HG03521 (cell line): Measurements from ENCODE around the gene MRM2.

Experiments used
- ATAC-seq: cut with Tn5 transposase; IDR thresholded peaks from one replicate; pipeline ENCODE4 v1.9.1; 2021; ENCODE audit warnings: mild to moderate bottlenecking, moderate library complexity; ENCODE audit not compliant: unreplicated experiment

The MRM2 gene

GRCh38 chr7:2225336-2225735 is 16.7 kb downstream of the MRM2 start:
- no peak for ATAC-seq

DNA sequence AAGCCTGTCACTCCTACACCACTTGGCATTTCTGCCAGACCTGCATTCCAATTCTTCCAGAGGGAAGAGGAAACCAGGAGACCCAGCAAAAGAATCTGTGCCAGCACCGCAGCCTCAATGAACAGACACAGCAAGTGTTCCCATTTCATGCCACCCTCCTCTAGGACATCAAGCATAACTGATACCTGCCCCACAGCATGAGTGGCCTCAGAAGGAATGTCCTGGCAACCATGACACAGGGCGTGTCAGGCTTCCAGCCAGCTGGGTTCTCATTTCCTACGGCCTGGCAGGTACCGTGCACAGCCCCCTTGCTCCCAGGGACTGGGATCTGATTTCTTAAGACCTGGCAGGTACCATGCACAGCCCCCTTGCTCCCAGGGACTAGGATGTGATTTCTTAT is 17.1 kb downstream of the MRM2 start:
- ATAC-seq, result no peak

DNA sequence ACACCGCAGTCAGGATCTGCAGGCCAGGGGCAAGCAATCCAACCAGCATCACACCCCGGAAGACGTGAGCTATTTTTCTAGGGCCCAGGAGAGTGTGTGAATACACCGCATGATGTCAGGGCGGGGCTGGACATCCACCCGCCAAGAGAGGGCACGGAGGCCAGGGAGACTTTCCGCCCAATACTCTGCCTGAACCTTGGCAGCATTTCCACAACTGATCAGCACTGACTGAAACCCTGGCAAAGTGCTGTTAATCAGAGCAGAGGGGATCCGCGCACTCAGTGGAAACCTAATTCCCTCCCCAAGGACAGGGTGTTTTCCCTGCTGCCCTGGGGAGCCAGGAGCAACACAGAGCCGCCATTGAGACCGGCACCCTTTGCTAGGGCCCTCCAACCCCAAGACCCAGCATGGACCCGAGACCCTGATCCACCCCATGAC is 17.5 kb downstream of the MRM2 start:
- no peak for ATAC-seq

DNA sequence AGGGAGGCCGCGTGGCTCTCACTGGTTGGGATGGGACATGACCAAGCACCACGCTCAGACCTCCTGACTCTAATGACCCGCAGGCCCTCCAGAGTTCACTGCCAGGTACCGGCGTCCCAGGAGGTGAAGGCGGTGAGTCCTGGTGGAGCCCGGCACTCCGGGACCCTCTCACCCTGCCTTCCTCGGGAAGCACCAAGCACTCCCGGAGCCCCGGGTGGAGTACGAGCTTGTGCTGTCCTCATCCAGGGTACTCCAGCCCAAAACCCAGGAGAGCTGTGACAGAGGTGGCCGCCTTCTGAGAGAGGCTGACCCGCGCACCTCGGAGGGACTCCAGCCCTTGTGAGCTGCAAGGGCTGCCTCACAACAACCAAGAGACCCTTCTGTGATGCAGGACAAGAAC is 18.7 kb downstream of the MRM2 start:
- ATAC-seq, result no peak

GRCh38 chr7:2222516-2222915 is 19.5 kb downstream of the MRM2 start:
- no peak for ATAC-seq

GRCh38 chr7:2220954-2221353 is 21.1 kb downstream of the MRM2 start:
- ATAC-seq, result no peak

GRCh38 chr7:2220506-2220905 is 21.5 kb downstream of the MRM2 start:
- ATAC-seq, result no peak

- ATAC-seq, result no peak
Observed at GRCh38 chr7:2220030-2220429, 22.0 kb downstream of the MRM2 start.

DNA sequence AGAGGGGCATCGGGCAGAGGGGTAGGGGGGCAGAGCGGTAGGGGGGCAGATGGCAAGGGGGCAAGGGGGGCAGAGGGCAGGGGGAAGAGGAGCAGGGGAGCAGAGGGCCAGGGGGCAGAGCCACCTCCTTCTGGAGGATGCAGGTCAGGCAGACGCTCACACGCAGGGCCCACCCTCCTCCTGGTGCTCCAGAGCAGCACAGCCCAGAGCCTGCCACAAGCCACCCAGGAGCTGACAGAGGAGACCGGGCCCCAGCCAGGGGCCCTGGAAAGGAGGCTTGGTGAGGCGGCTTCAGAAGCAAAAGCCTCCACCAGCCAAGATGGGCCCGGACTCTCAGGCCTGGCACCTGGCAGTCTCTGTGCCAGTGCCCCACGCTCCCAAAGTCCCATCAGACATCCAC is 22.4 kb downstream of the MRM2 start:
- no peak for ATAC-seq

DNA sequence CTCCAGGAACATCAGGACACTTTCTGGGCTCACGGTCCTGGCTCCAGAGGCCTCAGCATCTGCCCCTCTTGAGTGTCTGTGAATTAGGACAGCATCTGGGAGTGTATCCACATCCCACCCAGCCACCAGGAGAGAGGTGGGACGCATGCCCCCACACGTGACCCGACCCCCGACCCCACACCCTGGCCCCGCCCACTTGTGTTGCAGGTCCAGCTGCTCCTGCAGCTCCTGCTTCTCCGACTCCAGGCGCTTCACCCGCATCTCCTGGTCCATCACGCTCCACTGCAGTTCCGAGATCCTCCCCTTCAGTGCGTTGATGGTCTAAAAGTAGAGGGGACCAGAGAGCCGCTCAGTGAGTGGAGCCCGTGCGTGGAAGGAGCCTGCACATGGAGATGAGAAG is 22.9 kb downstream of the MRM2 start:
- ATAC-seq, result no peak

GRCh38 chr7:2218444-2218785 is 23.6 kb downstream of the MRM2 start:
- no peak for ATAC-seq

GRCh38 chr7:2217716-2218443 is 24.1 kb downstream of the MRM2 start:
- ATAC-seq, result no peak

- ATAC-seq, result no peak
Observed at GRCh38 chr7:2217206-2217605, 24.8 kb downstream of the MRM2 start.

- no peak for ATAC-seq
Observed at GRCh38 chr7:2215851-2216250, 26.2 kb downstream of the MRM2 start.

GRCh38 chr7:2214636-2215035 is 27.4 kb downstream of the MRM2 start:
- no peak for ATAC-seq

DNA sequence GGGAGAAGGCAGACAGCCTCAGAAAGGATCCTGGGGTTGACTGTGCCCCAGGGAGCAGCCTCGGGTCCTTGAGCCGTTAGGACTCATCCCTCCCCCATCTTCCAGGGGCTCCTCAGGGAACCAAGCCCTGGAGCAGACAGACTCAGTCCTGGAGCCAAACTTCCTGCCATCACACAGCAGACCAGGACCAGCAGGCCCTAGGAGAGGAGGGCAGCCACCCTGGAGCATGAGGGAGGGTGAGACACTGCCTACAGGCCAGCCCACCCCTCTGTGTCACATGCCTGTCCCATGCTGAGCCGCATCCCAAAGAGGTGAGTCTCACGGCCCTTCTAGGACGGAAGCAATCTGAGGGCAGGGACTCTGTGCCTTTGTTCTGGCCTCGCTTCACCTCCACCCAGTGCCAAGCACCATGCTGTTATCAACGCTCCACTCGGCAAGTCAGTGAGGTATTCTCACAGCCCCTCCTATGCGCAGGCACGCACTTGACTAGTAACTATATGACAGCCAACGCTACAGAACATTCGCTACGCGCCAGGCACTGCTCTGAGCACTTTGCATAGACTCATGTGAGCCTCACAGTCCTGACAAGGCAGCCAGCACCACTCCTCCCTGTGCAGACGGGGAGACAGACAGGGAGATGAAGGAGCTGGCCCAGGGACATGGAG is 28.3 kb downstream of the MRM2 start:
- no peak for ATAC-seq

- no peak for ATAC-seq
Observed at GRCh38 chr7:2212906-2213305, 29.1 kb downstream of the MRM2 start.

DNA sequence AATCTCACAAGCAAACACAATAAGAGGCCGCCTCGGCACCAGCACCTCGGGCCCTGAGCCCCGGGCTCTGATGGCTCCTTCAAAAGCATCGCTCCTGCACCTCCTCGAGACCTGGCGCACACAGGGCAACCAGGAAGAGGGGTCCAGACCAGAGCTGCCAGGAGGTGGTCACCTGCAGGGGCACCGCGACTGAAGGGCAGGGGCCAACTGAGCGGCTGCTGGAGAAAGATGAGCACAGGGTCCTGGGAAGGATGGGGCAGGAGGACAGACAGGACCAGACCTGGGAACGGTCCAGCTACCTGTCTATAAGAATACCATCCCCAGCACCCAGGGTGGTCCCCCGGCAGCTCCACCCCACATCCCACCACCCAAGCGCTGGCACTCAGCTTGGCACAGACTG is 30.1 kb downstream of the MRM2 start:
- no peak for ATAC-seq

GRCh38 chr7:2211259-2211880 is 30.6 kb downstream of the MRM2 start:
- ATAC-seq, result no peak

GRCh38 chr7:2210551-2211258 is 31.3 kb downstream of the MRM2 start:
- ATAC-seq, result no peak

- no peak for ATAC-seq
Observed at GRCh38 chr7:2209961-2210323, 32.1 kb downstream of the MRM2 start.
